NB4 (cell line): ENCODE data around the gene APRT.

Experiments
- DNase-seq: peaks from one replicate; pipeline ENCODE4 v3.0.0; 2010; ENCODE audit warnings: low read depth
- H3K4me3 ChIP-seq: one replicate; pipeline ENCODE4 v1.5.1; 2011; ENCODE audit warnings: mild to moderate bottlenecking, low read depth, low read length, moderate library complexity
- MYC ChIP-seq: IDR thresholded peaks from 2 replicates; pipeline ENCODE4 v1.6.1; 2011; ENCODE audit warnings: low read depth, low read length
- POLR2A ChIP-seq: IDR thresholded peaks from 2 replicates; pipeline ENCODE4 v1.6.1; 2011; ENCODE audit warnings: mild to moderate bottlenecking; ENCODE audit not compliant: insufficient read length; ENCODE audit errors: extremely low read depth
- TF ChIP-seq, protein P1 (sequence below): IDR thresholded peaks from 2 replicates; pipeline ENCODE4 v1.6.1; 2011; ENCODE audit warnings: low read depth, low read length
- TF ChIP-seq, protein P2 (sequence below): IDR thresholded peaks from one replicate; pipeline ENCODE4 v1.5.1; 2012; ENCODE audit warnings: low read depth, low read length

Gene APRT

DNA sequence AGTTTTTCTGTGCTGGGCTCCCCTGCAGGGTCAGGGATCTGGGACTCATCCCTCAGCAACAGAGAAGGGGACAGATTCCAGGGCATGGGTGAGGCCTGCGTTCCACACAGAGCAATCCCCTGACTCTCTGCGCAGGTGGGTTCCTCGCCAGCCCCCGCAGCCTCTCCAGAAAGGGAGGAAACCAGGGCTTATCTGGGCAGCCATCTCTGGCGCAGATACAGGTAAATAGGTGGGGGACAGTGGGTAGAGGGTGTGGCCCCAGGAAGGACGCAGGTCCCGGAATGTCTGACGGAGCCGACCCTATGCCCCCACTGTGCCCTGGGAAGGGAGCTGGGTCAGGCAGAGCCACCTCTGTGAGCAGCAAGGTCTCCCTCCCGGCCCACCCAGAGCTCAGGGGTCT is 49.9 kb downstream of the APRT start:
- no peak overlapping the region for H3K4me3 ChIP-seq
- TF ChIP-seq, protein P1, sequence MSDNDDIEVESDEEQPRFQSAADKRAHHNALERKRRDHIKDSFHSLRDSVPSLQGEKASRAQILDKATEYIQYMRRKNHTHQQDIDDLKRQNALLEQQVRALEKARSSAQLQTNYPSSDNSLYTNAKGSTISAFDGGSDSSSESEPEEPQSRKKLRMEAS = no peak
- TF ChIP-seq, protein P2, sequence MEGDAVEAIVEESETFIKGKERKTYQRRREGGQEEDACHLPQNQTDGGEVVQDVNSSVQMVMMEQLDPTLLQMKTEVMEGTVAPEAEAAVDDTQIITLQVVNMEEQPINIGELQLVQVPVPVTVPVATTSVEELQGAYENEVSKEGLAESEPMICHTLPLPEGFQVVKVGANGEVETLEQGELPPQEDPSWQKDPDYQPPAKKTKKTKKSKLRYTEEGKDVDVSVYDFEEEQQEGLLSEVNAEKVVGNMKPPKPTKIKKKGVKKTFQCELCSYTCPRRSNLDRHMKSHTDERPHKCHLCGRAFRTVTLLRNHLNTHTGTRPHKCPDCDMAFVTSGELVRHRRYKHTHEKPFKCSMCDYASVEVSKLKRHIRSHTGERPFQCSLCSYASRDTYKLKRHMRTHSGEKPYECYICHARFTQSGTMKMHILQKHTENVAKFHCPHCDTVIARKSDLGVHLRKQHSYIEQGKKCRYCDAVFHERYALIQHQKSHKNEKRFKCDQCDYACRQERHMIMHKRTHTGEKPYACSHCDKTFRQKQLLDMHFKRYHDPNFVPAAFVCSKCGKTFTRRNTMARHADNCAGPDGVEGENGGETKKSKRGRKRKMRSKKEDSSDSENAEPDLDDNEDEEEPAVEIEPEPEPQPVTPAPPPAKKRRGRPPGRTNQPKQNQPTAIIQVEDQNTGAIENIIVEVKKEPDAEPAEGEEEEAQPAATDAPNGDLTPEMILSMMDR = no peak
- no peak for TF ChIP-seq MYC
- no peak for TF ChIP-seq POLR2A
- DNase-seq = no peak

DNA sequence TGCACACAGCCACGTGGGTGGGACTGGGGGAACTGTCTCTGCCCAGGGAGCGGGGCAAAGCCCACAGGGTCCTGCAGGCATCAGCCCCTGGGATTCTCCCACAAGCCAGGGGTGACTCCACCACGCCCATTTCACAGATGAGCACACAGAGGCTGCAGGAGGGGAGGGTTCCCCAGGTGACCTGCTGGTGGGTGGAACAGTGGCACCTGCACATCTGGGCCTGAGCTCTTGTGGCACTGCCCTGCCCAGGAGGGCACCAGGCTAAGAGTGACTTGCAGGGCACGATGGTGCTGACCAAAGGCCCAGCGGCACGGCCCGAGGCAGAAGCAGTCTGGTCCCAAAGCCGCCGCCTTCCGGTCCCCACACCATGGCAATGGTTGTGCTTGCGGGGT is 50.6 kb downstream of the APRT start:
- no peak for DNase-seq
- no peak overlapping the region for H3K4me3 ChIP-seq
- TF ChIP-seq POLR2A = no peak
- TF ChIP-seq MYC = no peak
- TF ChIP-seq, protein P1 = no peak

DNA sequence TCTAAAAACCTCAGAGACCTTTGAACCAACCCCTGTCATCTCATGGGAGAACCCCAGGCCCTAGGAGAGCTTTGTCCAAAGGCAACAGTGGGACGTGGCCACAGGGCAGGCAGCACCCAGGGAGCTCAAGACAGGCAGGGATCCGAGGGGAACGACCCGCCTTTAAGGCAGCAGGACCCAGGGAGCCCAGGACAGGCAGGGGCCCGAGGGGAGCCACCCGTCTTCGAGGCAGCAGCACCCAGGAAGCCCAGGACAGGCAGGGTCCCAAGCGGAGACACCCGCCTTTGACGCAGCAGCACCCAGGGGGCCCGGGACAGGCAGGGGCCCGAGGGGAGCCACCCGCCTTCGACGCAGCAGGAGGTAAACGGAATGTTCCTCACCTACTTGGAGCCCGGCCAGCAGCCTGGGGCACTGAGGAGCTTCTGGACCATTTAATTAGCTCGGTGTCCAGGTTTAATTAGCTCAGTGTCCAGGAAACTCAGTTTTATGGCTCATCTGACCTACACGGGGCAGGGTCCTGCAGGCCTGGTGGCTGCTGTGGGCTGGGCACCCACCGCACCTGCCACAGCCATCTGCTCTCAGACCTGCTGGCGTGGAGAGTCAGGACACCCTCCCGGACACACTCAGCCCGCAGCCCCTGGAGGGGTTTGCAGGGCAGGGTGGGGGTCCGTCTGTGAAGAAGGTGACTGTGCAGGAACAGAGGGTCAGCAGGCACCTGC is 51.1 kb downstream of the APRT start:
- DNase-seq = no peak
- TF ChIP-seq, protein P2 = no peak
- TF ChIP-seq POLR2A (no peak), MYC (no peak)
- no peak overlapping the region for H3K4me3 ChIP-seq

DNA sequence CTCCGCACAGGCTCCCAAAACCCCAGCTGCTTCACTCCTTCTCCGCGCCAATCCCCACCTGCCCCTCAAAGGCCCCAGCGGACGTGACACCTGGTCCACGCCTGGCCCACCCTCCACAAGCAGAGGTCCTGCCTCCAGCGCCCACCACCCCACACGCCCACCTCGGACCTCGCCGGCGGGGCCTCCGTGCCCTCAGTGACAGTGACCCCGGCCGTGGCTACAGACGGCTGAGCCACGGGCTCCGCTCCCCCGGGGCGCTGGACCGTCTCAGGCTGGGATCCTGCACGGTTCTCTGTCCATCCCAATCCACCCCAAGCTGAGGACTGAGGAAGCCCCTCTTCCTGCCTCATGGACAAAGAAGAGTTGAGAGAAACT is 51.8 kb downstream of the APRT start:
- no peak for DNase-seq
- H3K4me3 ChIP-seq = no peak overlapping the region
- TF ChIP-seq, protein P1 = no peak
- TF ChIP-seq MYC (no peak), POLR2A (no peak)
- TF ChIP-seq, protein P2 = no peak
